ENCODE data around the gene WDR89.
"Not testable (repeated sequence)": the region's sequence is repeated elsewhere in the genome, so short reads cannot be mapped to it uniquely, and the experiment has no call there.

Gene WDR89

DNA sequence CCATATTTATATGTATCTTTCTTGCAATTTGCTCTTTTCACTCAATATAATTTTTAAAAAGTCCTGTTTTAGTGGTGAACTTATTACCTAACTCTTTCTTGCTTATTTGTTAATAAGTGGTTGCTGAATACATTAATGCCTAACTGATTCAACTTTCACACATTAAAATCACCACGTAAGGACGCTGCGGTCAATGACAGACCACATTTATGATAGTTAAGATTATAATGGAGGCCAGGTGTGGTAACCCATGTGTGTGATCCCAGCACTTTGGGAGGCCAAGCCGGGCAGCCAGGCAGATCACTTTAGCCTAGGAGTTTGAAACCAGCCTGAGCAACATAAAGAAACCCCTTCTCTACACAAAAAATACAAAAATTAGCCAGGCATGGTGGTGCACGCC lies 37.0 kb downstream of the WDR89 start:
- DNase-seq, result no peak
- H3K36me3 ChIP-seq (replicated peaks), result no peaks in the 10 kb centered on the region
- in situ Hi-C loops (cut with HindIII; ENCODE audit: low pct_ligation_motif_present, low sequenced_read_pairs), result no loop called here
- H3K27me3 ChIP-seq (replicated peaks), result no peaks in the 10 kb centered on the region
- no peak overlapping the region for H3K27ac ChIP-seq
- no peak overlapping the region for H3K4me3 ChIP-seq (ENCODE audit: low read depth, low read length)
- TF ChIP-seq, protein P1, sequence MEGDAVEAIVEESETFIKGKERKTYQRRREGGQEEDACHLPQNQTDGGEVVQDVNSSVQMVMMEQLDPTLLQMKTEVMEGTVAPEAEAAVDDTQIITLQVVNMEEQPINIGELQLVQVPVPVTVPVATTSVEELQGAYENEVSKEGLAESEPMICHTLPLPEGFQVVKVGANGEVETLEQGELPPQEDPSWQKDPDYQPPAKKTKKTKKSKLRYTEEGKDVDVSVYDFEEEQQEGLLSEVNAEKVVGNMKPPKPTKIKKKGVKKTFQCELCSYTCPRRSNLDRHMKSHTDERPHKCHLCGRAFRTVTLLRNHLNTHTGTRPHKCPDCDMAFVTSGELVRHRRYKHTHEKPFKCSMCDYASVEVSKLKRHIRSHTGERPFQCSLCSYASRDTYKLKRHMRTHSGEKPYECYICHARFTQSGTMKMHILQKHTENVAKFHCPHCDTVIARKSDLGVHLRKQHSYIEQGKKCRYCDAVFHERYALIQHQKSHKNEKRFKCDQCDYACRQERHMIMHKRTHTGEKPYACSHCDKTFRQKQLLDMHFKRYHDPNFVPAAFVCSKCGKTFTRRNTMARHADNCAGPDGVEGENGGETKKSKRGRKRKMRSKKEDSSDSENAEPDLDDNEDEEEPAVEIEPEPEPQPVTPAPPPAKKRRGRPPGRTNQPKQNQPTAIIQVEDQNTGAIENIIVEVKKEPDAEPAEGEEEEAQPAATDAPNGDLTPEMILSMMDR (IDR thresholded peaks at IDR 0.05; ENCODE audit: low read depth, low read length, missing control alignments), result no peak

DNA sequence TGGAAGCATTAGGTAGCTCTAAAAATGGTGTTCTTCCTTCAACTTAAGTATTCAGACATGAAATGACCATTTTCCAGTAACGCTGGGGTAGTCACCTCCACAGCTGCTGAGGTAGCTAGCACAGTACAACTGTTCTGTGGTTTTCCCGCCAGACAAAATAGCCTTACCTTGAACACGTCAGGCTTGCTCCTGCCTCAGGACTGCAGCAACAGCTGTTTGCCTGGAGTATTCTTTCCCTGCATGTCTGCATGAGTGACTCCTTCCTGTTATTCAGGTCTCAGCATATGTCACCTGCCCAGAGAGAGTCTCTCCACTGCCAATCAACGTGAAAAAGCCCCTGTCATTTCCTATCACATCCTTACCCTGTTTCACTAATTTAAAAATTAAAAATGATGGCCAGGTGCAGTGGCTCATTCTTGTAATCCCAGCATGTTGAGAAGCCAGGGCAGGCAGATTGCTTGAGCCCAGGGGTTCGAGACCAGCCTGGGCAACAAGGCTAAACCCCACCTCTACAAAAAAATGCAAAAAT lies 37.9 kb downstream of the WDR89 start:
- no peak overlapping the region for H3K4me3 ChIP-seq (ENCODE audit: low read depth, low read length)
- TF ChIP-seq, protein P1 (IDR thresholded peaks at IDR 0.05; ENCODE audit: low read depth, low read length, missing control alignments), result no peak
- in situ Hi-C loops (cut with HindIII; ENCODE audit: low pct_ligation_motif_present, low sequenced_read_pairs), result no loop called here
- no peak overlapping the region for H3K27ac ChIP-seq
- no peaks in the 10 kb centered on the region for H3K27me3 ChIP-seq (replicated peaks)
- no peak for DNase-seq
- no peaks in the 10 kb centered on the region for H3K36me3 ChIP-seq (replicated peaks)

DNA sequence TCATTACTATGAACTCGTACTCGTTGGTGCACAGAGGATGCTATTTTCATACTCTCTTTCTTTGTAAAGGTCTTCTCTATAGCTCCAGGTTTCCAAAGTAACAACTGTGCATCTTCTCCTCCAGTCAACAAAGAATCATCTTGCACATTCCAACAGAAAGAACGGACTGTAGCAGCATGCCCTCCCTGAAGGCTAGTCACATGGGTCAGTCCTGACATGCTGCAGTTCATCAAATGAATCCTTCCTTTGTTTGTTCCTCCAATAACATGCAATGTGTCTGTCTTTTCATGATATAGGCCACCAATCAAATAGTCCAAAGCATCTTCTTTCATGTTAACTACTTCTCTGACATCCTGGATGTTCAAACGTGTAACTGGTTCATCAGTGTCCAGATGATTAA lies 42.9 kb downstream of the WDR89 start:
- TF ChIP-seq, protein P1 (IDR thresholded peaks at IDR 0.05; ENCODE audit: low read depth, low read length, missing control alignments), result no peak
- no peak overlapping the region for H3K27ac ChIP-seq
- no peaks in the 10 kb centered on the region for H3K36me3 ChIP-seq (replicated peaks)
- no peak overlapping the region for H3K4me3 ChIP-seq (ENCODE audit: low read depth, low read length)
- in situ Hi-C loops (cut with HindIII; ENCODE audit: low pct_ligation_motif_present, low sequenced_read_pairs), result no loop called here
- DNase-seq, result no peak
- no peaks in the 10 kb centered on the region for H3K27me3 ChIP-seq (replicated peaks)

DNA sequence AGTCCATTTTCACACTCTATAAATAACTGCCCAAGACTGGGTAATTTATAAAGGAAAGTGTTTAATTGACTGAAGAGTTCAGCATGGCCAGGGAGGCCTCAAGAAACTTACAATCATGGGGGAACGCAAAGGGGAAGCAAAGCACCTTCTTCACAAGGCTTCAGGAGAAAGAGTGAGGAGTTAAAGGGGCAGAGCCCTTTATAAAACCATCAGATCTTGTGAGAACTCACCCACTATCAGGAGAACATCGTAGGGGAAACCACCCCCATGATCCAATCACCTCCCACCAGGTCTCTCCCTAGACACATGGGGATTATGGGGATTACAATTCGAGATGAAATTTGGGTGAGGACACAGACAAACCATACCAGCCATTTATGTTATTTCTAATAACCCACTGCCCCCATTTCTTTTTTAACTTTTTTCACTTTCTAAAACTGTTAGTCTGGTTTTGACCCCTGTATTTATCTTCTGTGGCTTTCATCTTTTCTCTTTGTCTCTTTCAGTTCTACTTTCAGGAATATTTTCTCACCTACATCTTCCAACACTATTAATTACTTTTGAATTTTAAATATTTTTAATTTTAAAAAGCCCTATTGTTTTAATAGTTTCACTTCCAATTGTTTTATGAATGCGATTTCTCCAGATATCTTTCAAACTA lies 44.5 kb downstream of the WDR89 start:
- in situ Hi-C loops (cut with HindIII; ENCODE audit: low pct_ligation_motif_present, low sequenced_read_pairs), result no loop called here
- Histone ChIP-seq H3K27me3 (replicated peaks) (no peaks in the 10 kb centered on the region), H3K27ac (no peak overlapping the region), H3K4me3 (ENCODE audit: low read depth, low read length) (no peak overlapping the region), H3K36me3 (replicated peaks) (no peaks in the 10 kb centered on the region)
- TF ChIP-seq, protein P1 (IDR thresholded peaks at IDR 0.05; ENCODE audit: low read depth, low read length, missing control alignments), result no peak
- no peak for DNase-seq

DNA sequence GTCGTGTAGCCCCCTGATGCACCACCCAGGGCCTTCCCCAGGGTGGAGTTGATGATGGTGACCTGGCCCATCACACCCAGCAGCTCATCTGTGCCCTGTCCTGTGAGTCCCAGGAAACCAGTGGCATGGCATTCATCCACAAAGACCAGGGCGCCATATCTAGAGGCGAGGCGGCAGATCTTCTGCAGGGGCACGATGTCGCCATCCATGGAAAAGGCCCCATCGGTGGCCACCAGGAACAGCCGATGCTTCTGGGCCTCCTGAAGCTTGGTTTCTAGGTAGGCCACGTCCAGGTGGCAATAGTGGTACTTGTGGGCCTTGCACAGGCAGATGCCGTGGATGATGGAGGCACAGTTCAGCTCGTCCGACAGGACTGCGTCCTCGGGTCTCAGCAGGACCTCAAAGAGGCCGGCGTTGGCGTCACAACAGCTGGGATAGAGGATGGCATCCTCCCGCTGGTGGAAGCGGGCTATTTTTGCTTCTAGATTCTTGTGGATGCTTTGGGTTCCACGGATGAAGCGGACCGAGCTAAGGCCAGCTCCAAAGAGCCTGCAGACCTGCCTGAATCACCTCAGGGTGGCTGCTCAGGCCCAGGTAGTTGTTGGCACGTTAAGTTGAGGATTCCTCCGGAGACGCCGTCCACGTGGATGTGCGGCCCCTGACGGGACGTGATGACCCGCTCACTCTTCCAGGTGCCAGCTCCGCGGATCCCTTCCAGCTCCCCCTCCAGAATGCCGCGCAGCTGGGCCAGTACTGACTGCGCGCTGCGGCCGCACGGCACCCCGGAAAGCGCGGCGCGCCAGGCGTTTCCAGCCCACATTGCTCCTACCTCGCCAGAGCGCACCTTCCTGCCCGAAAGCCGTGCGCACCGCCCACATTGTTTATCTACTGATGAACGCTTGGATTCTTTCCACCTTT lies 47.0 kb downstream of the WDR89 start:
- no peaks in the 10 kb centered on the region for H3K36me3 ChIP-seq (replicated peaks)

DNA sequence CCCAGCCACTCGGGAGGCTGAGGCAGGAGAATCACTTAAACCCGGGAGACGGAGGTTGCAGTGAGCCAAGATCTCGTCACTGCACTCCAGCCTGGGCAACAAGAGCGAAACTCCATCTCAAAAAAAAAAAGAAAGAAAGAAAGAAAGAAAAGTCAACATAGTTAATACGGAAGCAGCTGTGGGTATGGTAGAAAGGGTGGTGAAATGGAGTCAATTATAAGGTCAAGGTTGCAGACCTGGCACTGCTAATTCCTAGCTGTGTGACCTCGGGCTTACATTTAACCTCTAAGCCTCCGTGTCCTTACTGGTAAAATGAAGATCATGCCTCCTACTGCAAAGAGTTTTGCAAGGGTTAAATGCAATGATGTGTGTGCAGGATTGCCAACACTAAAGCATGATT lies 58.6 kb downstream of the WDR89 start:
- H3K36me3 ChIP-seq (replicated peaks); in situ Hi-C loops (cut with HindIII; ENCODE audit: low pct_ligation_motif_present, low sequenced_read_pairs); H3K27ac ChIP-seq; H3K4me3 ChIP-seq (ENCODE audit: low read depth, low read length); DNase-seq; H3K27me3 ChIP-seq (replicated peaks): not testable (repeated sequence)

More for the DNA sequence above, 47.0 kb downstream of the WDR89 start:
- DNase-seq, result no peak
- Histone ChIP-seq H3K4me3 (ENCODE audit: low read depth, low read length) (no peak overlapping the region), H3K27ac (no peak overlapping the region), H3K27me3 (replicated peaks) (no peaks in the 10 kb centered on the region)
- TF ChIP-seq, protein P1 (IDR thresholded peaks at IDR 0.05; ENCODE audit: low read depth, low read length, missing control alignments), result no peak
- in situ Hi-C loops (cut with HindIII; ENCODE audit: low pct_ligation_motif_present, low sequenced_read_pairs), result no loop called here

Data from brain microvascular endothelial cell (primary cell).